ENCODE data around the gene SPINT1. TPM values are rescaled to one million over a fixed set of nuclear protein-coding genes. Genes with fewer than 3 reads are reported as not detected.

The SPINT1 gene
- total and polyA plus RNA-seq, 2 of the 13 experiments (the other 11 are each of a cell fraction or from before 2014, with no cell fraction given) = 0.49 to 2.5 TPM

DNA sequence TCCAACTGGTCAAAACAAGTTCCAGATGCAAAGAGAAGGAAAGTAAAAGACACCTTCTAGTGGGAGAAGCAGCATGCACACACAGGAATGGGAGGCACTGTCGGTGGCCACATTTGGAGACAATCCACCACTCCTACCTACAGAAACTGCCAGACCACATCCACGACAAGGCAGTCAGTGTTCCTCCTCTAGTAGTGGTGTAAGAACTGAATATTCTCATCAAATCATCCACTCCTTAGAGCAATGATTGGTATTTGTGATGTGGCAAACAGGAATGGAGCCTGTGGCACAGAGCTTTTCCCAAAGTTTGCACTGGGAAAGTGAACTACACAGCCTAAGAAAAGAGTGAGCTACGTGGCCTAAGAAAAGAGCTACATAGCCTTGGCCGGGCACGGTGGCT is 5.1 kb upstream of the SPINT1 start:
- POLR2A ChIA-PET = interaction anchor here (1.5 kb wide), 1 partner anchor 8 kb away, joined by 3 read pairs; no protein-coding TSS in a partner anchor

More for the DNA sequence above, 5.1 kb upstream of the SPINT1 start:
- H3K9me3 ChIP-seq (ENCODE audit: low read length) = no peaks in the 10 kb centered on the region
- H3K4me3 ChIP-seq (replicated peaks in 1 of 3; ENCODE audit: insufficient read depth in 1 of 3, low read depth in 2 of 3, low read length in 3 of 3) = no peak overlapping the region
- peaks cover 9% of the 10 kb centered on the region for H3K4me1 ChIP-seq (ENCODE audit: insufficient read depth, low read length)
- CTCF ChIA-PET (ENCODE audit: low intra/inter-chr PET ratio, low total read pairs) = no interaction called here
- H3K79me2 ChIP-seq (ENCODE audit: insufficient read depth, low read length) = no peaks in the 10 kb centered on the region
- no TSS peak for BruUV-seq (replicated peaks)
- no peak for DNase-seq (ENCODE audit: low spot score)
- no peak overlapping the region for H3K9ac ChIP-seq (ENCODE audit: insufficient read depth, low read depth, low read length)
- no peak for TF ChIP-seq ZSCAN12 (CRISPR knock-in tag; IDR thresholded peaks at IDR 0.05)
- no peak for TF ChIP-seq ZNF816 (CRISPR knock-in tag; IDR thresholded peaks at IDR 0.05; ENCODE audit: borderline replicate concordance)
- no peak for TF ChIP-seq RNF2 (conservative IDR thresholded peaks at IDR 0.05; ENCODE audit: low read depth)
- no peak for TF ChIP-seq HDAC6 (IDR thresholded peaks at IDR 0.05; ENCODE audit: low read depth, low read length)
- TF ChIP-seq ZNF709 (CRISPR knock-in tag; IDR thresholded peaks at IDR 0.05) = no peak
- TF ChIP-seq FOXA1 (IDR thresholded peaks at IDR 0.05) = no peak
- no peak for TF ChIP-seq FOXA1 (CRISPR knock-in tag; IDR thresholded peaks at IDR 0.05)
- no peak for TF ChIP-seq POLR2AphosphoS5 (IDR thresholded peaks at IDR 0.05; ENCODE audit: low read depth, low read length)
- TF ChIP-seq NFKBIZ (CRISPR knock-in tag; IDR thresholded peaks at IDR 0.05) = no peak
- TF ChIP-seq ZNF564 (CRISPR knock-in tag; IDR thresholded peaks at IDR 0.05) = no peak
- TF ChIP-seq, protein P1, sequence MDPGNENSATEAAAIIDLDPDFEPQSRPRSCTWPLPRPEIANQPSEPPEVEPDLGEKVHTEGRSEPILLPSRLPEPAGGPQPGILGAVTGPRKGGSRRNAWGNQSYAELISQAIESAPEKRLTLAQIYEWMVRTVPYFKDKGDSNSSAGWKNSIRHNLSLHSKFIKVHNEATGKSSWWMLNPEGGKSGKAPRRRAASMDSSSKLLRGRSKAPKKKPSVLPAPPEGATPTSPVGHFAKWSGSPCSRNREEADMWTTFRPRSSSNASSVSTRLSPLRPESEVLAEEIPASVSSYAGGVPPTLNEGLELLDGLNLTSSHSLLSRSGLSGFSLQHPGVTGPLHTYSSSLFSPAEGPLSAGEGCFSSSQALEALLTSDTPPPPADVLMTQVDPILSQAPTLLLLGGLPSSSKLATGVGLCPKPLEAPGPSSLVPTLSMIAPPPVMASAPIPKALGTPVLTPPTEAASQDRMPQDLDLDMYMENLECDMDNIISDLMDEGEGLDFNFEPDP (CRISPR knock-in tag; conservative IDR thresholded peaks at IDR 0.05) = no peak
- no peak for TF ChIP-seq ZFYVE20 (CRISPR knock-in tag; IDR thresholded peaks at IDR 0.05; ENCODE audit: borderline replicate concordance, low read depth)
- TF ChIP-seq KDM1A (CRISPR knock-in tag; IDR thresholded peaks at IDR 0.05) = no peak
- TF ChIP-seq, protein P2, sequence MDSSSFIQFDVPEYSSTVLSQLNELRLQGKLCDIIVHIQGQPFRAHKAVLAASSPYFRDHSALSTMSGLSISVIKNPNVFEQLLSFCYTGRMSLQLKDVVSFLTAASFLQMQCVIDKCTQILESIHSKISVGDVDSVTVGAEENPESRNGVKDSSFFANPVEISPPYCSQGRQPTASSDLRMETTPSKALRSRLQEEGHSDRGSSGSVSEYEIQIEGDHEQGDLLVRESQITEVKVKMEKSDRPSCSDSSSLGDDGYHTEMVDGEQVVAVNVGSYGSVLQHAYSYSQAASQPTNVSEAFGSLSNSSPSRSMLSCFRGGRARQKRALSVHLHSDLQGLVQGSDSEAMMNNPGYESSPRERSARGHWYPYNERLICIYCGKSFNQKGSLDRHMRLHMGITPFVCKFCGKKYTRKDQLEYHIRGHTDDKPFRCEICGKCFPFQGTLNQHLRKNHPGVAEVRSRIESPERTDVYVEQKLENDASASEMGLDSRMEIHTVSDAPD (CRISPR knock-in tag; IDR thresholded peaks at IDR 0.05) = no peak
- no peak overlapping the region for H2AFZ ChIP-seq (ENCODE audit: low read length)
- H3K4me2 ChIP-seq (ENCODE audit: low read depth, low read length) = no peak overlapping the region
- ATAC-seq = no peak
- in situ Hi-C loops (cut with HindIII; ENCODE audit: extremely low pct_ligation_motif_present, low pct_unique_long_range_greater_than_20kb) = no loop called here
- intact Hi-C loops (cut with micrococcal nuclease; ENCODE audit: unreplicated experiment) = no loop called here
- H4K20me1 ChIP-seq (ENCODE audit: insufficient read depth, low read length) = no peaks in the 10 kb centered on the region
- no peak overlapping the region for H3K27ac ChIP-seq (ENCODE audit: extremely low read length, insufficient read depth, low read length)
- peaks cover 4 to 9% of the 10 kb centered on the region in 2 experiments; a peak in 4 of 5 replicates for H3K27me3 ChIP-seq (ENCODE audit: control insufficient read depth in 1 of 2, insufficient read depth in 2 of 2, low read length in 2 of 2)
- 43% methylated on average over 5 of the region's 5 CpGs for WGBS (ENCODE audit: low lambda C conversion rate)
- H3K36me3 ChIP-seq (replicated peaks in 1 of 2; ENCODE audit: control insufficient read depth in 1 of 2, insufficient read depth in 2 of 2, low read length in 2 of 2) = no peaks in the 10 kb centered on the region
- FAIRE-seq = no peak
